Ectodermal cell (in vitro differentiated cells): Measurements from ENCODE around the gene CPOX.
"Not testable (repeated sequence)": the region's sequence is repeated elsewhere in the genome, so short reads cannot be mapped to it uniquely, and the experiment has no call there.

Experiments used
- H3K27ac ChIP-seq: 2 replicates; pipeline ENCODE4 v1.7.0; 2013; ENCODE audit warnings: mild to moderate bottlenecking, low read depth, low read length; ENCODE audit not compliant: insufficient read depth, poor library complexity, severe bottlenecking
- H3K27me3 ChIP-seq: 2 replicates; pipeline ENCODE4 v1.7.0; 2013; ENCODE audit warnings: mild to moderate bottlenecking, low read length; ENCODE audit not compliant: insufficient read depth, control insufficient read depth, poor library complexity, severe bottlenecking
- H3K36me3 ChIP-seq: one replicate; pipeline ENCODE4 v1.7.0; 2013; ENCODE audit warnings: low read length; ENCODE audit not compliant: control insufficient read depth, insufficient read depth
- H3K4me1 ChIP-seq: one replicate; pipeline ENCODE4 v1.7.0; 2013; ENCODE audit warnings: low read length; ENCODE audit not compliant: control insufficient read depth, insufficient read depth
- H3K4me3 ChIP-seq: 2 replicates; pipeline ENCODE4 v1.7.0; 2013; ENCODE audit warnings: low read depth, low read length, control low read depth; ENCODE audit not compliant: insufficient read depth
- H3K9me3 ChIP-seq: 2 replicates; pipeline ENCODE4 v1.7.0; 2013; ENCODE audit warnings: mild to moderate bottlenecking, low read length, moderate library complexity; ENCODE audit not compliant: control insufficient read depth
- WGBS, 2 experiments: methylation state at CpG; one replicate each; pipeline ENCODE4 v1.1.7; 2013; ENCODE audit warnings: missing lambda C conversion rate in 2 of 2; 5-methylcytosine and 5-hydroxymethylcytosine counted together

Gene CPOX

GRCh38 chr3:98564282-98565005, 29.0 kb downstream of the CPOX start:
- H3K4me1 ChIP-seq = no peaks in the 10 kb centered on the region
- no peaks in the 10 kb centered on the region for H3K36me3 ChIP-seq
- WGBS, 2 experiments = 84 to 86% methylated on average over 7 of the region's 7 CpGs
- no peaks in the 10 kb centered on the region for H3K27me3 ChIP-seq
- no peak overlapping the region for H3K27ac ChIP-seq
- no peaks in the 10 kb centered on the region for H3K9me3 ChIP-seq
- no peak overlapping the region for H3K4me3 ChIP-seq

GRCh38 chr3:98563661-98564281, 29.6 kb downstream of the CPOX start:
- no peaks in the 10 kb centered on the region for H3K9me3 ChIP-seq
- H3K4me1 ChIP-seq = no peaks in the 10 kb centered on the region
- no peak overlapping the region for H3K27ac ChIP-seq
- H3K4me3 ChIP-seq = no peak overlapping the region
- H3K27me3 ChIP-seq = no peaks in the 10 kb centered on the region
- WGBS, 2 experiments = 90 to 98% methylated on average over 3 to 4 of the region's 4 CpGs
- no peaks in the 10 kb centered on the region for H3K36me3 ChIP-seq

GRCh38 chr3:98561727-98562521, 31.5 kb downstream of the CPOX start:
- H3K4me1 ChIP-seq = no peaks in the 10 kb centered on the region
- H3K27ac ChIP-seq = no peak overlapping the region
- H3K9me3 ChIP-seq = no peaks in the 10 kb centered on the region
- 90 to 94% methylated on average over 3 to 4 of the region's 5 CpGs for WGBS, 2 experiments
- no peaks in the 10 kb centered on the region for H3K36me3 ChIP-seq
- H3K27me3 ChIP-seq = no peaks in the 10 kb centered on the region
- no peak overlapping the region for H3K4me3 ChIP-seq

DNA sequence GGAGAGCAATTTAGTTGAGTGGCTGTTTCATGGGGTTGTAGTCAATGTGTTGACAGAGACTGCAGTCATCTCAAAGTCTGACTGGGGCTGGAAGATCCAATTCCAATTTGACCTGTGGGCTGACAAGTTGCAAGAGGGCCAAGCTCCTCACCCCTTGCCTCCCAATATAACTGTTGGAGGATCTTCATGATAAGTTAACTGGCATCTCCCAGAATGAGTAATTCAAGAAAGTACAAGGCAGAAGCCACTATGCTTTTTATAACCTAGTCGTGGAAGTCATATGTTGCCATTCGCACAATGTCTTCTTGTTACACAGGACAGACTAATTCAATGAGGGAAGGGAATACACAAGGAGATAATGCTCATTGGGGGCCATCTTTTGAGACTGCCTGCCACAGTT, 32.5 kb downstream of the CPOX start:
- Histone ChIP-seq H3K4me1 (no peaks in the 10 kb centered on the region), H3K27me3 (no peaks in the 10 kb centered on the region), H3K27ac (no peak overlapping the region), H3K36me3 (no peaks in the 10 kb centered on the region), H3K9me3 (no peaks in the 10 kb centered on the region), H3K4me3 (no peak overlapping the region)
- WGBS, 2 experiments = 99 to 100% methylated on average over 2 of the region's 2 CpGs

GRCh38 chr3:98559769-98560168, 33.6 kb downstream of the CPOX start:
- H3K36me3 ChIP-seq, H3K27ac ChIP-seq, H3K27me3 ChIP-seq, H3K4me3 ChIP-seq, H3K9me3 ChIP-seq, H3K4me1 ChIP-seq: not testable (repeated sequence)
- 93 to 94% methylated on average over 2 of the region's 2 CpGs for WGBS, 2 experiments

DNA sequence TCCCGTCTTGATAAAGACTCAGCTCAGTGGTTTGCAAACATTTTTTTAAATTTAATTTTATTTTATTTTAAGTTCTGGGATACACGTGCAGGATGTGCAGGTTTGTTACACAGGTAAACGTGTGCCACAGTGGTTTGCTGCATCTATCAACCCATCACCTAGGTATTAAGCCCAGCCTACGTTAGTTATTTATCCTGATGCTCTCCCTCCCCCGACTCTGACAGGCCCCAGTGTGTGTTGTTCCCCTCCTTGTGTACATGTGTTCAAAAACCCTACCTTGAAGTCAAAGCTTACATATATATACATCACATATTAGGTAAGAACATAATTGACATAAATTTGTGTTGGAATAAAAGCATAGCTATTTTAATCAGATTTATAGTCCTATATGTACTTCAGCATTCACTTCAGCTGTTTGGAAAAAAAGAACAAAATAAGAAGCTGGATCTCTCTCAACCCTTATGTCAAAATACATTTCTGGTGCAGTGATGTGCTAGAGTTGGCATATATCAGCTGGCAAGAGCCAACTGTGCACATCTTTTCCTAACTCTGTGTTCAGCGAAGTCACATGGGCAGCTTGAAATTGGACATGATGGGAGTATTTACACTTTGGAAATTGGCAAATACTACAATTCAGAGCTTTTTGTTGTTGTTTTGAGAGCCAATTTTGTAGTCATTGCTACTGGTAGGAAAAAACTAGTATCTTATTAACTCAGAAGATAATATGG, 35.1 kb downstream of the CPOX start:
- no peaks in the 10 kb centered on the region for H3K9me3 ChIP-seq
- no peaks in the 10 kb centered on the region for H3K4me1 ChIP-seq
- H3K36me3 ChIP-seq = no peaks in the 10 kb centered on the region
- WGBS, 2 experiments = 89 to 91% methylated on average over 5 of the region's 6 CpGs
- no peak overlapping the region for H3K4me3 ChIP-seq
- H3K27ac ChIP-seq = no peak overlapping the region
- no peaks in the 10 kb centered on the region for H3K27me3 ChIP-seq

DNA sequence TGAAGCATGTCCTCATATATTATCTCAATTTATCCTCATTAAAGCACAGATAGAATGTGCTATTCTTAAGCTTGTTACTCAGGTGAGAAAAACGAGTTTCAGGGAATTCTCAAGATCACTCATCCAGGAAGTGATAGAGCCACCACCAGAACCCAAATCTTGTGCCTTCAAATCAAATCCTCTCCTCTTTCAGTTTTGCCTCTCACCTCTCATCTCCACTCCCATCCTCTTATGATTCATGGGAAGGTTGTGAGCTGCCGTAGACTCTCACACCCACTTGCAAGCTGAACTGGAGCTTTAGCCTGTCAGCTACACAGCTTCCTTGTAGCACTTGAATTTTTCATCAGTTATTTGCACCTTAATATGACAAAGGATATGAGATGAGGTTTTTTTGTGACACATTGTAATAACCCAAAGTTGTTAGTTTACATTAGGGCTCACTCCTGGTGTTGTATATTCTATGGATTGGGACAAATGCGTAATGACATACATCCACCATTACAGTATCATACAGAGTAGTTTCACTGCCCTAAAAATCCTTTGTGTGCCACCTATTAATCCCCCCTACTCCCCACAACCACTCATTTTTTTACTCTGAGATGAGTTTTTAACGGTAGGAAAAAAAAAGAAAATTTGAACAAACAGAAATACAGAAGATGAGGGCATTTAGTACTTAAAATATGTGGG, 35.9 kb downstream of the CPOX start:
- Histone ChIP-seq H3K27ac (no peak overlapping the region), H3K4me3 (no peak overlapping the region), H3K36me3 (no peaks in the 10 kb centered on the region), H3K27me3 (no peaks in the 10 kb centered on the region), H3K4me1 (no peaks in the 10 kb centered on the region), H3K9me3 (no peaks in the 10 kb centered on the region)
- WGBS, 2 experiments = 90 to 93% methylated on average over 2 to 4 of the region's 4 CpGs

GRCh38 chr3:98556164-98557130, 37.0 kb downstream of the CPOX start:
- Histone ChIP-seq H3K4me3 (no peak overlapping the region), H3K36me3 (no peaks in the 10 kb centered on the region), H3K27me3 (no peaks in the 10 kb centered on the region), H3K9me3 (no peaks in the 10 kb centered on the region), H3K4me1 (no peaks in the 10 kb centered on the region), H3K27ac (no peak overlapping the region)
- WGBS, 2 experiments = 97% methylated on average over 6 to 7 of the region's 7 CpGs

DNA sequence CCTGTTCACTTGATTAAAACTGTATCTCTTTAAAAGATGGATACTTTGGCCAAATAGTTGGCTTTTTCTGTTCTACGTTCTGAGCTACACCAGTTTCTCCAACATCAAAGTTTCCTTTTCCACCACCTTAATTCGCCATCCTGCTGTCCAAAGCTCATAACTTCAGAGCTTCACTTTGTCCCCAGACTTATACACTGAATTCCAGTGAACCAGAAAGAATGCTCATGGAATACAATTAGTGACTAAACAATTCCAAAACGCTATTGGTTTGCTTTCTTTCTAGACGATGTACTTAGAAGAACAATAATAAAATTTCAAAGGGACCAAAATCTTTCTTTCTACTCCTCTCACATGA, 38.4 kb downstream of the CPOX start:
- 83 to 85% methylated on average over 4 of the region's 4 CpGs for WGBS, 2 experiments
- Histone ChIP-seq H3K4me3 (no peak overlapping the region), H3K36me3 (no peaks in the 10 kb centered on the region), H3K4me1 (no peaks in the 10 kb centered on the region), H3K27ac (no peak overlapping the region), H3K9me3 (no peaks in the 10 kb centered on the region), H3K27me3 (no peaks in the 10 kb centered on the region)
